ENCODE data around the gene ARL8B. TPM values are rescaled to one million over a fixed set of nuclear protein-coding genes. Genes with fewer than 3 reads are reported as not detected.
A peak's percentile ranks its signal among the peaks of the same experiment; 100 is the strongest.

Gene ARL8B
- total and polyA plus RNA-seq, 9 of the 15 experiments (the other 6 are each of a cell fraction or from before 2014, with no cell fraction given): 28.5 to 99.4 (median 77.2) TPM

GRCh38 chr3:5153074-5153473, 31.0 kb downstream of the ARL8B start (continued):
- TF ChIP-seq, protein P1, sequence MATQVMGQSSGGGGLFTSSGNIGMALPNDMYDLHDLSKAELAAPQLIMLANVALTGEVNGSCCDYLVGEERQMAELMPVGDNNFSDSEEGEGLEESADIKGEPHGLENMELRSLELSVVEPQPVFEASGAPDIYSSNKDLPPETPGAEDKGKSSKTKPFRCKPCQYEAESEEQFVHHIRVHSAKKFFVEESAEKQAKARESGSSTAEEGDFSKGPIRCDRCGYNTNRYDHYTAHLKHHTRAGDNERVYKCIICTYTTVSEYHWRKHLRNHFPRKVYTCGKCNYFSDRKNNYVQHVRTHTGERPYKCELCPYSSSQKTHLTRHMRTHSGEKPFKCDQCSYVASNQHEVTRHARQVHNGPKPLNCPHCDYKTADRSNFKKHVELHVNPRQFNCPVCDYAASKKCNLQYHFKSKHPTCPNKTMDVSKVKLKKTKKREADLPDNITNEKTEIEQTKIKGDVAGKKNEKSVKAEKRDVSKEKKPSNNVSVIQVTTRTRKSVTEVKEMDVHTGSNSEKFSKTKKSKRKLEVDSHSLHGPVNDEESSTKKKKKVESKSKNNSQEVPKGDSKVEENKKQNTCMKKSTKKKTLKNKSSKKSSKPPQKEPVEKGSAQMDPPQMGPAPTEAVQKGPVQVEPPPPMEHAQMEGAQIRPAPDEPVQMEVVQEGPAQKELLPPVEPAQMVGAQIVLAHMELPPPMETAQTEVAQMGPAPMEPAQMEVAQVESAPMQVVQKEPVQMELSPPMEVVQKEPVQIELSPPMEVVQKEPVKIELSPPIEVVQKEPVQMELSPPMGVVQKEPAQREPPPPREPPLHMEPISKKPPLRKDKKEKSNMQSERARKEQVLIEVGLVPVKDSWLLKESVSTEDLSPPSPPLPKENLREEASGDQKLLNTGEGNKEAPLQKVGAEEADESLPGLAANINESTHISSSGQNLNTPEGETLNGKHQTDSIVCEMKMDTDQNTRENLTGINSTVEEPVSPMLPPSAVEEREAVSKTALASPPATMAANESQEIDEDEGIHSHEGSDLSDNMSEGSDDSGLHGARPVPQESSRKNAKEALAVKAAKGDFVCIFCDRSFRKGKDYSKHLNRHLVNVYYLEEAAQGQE (IDR thresholded peaks at IDR 0.05; ENCODE audit: borderline replicate concordance): no peak
- TF ChIP-seq, protein P1 (CRISPR knock-in tag; IDR thresholded peaks at IDR 0.05; ENCODE audit: low read depth): no peak
- TF ChIP-seq, protein P2, sequence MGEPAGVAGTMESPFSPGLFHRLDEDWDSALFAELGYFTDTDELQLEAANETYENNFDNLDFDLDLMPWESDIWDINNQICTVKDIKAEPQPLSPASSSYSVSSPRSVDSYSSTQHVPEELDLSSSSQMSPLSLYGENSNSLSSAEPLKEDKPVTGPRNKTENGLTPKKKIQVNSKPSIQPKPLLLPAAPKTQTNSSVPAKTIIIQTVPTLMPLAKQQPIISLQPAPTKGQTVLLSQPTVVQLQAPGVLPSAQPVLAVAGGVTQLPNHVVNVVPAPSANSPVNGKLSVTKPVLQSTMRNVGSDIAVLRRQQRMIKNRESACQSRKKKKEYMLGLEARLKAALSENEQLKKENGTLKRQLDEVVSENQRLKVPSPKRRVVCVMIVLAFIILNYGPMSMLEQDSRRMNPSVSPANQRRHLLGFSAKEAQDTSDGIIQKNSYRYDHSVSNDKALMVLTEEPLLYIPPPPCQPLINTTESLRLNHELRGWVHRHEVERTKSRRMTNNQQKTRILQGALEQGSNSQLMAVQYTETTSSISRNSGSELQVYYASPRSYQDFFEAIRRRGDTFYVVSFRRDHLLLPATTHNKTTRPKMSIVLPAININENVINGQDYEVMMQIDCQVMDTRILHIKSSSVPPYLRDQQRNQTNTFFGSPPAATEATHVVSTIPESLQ (CRISPR knock-in tag; IDR thresholded peaks at IDR 0.05): no peak
- TF ChIP-seq HDAC2 (IDR thresholded peaks at IDR 0.05) (no peak), FOXM1 (IDR thresholded peaks at IDR 0.05; ENCODE audit: low read depth) (peak; percentile 40; the same call in 1 of the 2 replicates), FOXM1 (CRISPR knock-in tag; IDR thresholded peaks at IDR 0.05; ENCODE audit: low read depth) (no peak), ZBED1 (IDR thresholded peaks at IDR 0.05) (no peak), ZC3H11A (IDR thresholded peaks at IDR 0.05; ENCODE audit: low read depth, low read length) (no peak), MECOM (CRISPR knock-in tag; IDR thresholded peaks at IDR 0.05) (no peak), ZNF12 (CRISPR knock-in tag; IDR thresholded peaks at IDR 0.05) (no peak)
- TF ChIP-seq, protein P3, sequence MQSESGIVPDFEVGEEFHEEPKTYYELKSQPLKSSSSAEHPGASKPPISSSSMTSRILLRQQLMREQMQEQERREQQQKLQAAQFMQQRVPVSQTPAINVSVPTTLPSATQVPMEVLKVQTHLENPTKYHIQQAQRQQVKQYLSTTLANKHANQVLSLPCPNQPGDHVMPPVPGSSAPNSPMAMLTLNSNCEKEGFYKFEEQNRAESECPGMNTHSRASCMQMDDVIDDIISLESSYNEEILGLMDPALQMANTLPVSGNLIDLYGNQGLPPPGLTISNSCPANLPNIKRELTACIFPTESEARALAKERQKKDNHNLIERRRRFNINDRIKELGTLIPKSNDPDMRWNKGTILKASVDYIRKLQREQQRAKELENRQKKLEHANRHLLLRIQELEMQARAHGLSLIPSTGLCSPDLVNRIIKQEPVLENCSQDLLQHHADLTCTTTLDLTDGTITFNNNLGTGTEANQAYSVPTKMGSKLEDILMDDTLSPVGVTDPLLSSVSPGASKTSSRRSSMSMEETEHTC (IDR thresholded peaks at IDR 0.05): no peak
- TF ChIP-seq, protein P4, sequence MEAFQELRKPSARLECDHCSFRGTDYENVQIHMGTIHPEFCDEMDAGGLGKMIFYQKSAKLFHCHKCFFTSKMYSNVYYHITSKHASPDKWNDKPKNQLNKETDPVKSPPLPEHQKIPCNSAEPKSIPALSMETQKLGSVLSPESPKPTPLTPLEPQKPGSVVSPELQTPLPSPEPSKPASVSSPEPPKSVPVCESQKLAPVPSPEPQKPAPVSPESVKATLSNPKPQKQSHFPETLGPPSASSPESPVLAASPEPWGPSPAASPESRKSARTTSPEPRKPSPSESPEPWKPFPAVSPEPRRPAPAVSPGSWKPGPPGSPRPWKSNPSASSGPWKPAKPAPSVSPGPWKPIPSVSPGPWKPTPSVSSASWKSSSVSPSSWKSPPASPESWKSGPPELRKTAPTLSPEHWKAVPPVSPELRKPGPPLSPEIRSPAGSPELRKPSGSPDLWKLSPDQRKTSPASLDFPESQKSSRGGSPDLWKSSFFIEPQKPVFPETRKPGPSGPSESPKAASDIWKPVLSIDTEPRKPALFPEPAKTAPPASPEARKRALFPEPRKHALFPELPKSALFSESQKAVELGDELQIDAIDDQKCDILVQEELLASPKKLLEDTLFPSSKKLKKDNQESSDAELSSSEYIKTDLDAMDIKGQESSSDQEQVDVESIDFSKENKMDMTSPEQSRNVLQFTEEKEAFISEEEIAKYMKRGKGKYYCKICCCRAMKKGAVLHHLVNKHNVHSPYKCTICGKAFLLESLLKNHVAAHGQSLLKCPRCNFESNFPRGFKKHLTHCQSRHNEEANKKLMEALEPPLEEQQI (IDR thresholded peaks at IDR 0.05): peak; percentile 66; the same call in 1 of the 2 replicates

All from K562 (cell line).